ENCODE data around the gene MAD2L1BP.

MAD2L1BP gene

DNA sequence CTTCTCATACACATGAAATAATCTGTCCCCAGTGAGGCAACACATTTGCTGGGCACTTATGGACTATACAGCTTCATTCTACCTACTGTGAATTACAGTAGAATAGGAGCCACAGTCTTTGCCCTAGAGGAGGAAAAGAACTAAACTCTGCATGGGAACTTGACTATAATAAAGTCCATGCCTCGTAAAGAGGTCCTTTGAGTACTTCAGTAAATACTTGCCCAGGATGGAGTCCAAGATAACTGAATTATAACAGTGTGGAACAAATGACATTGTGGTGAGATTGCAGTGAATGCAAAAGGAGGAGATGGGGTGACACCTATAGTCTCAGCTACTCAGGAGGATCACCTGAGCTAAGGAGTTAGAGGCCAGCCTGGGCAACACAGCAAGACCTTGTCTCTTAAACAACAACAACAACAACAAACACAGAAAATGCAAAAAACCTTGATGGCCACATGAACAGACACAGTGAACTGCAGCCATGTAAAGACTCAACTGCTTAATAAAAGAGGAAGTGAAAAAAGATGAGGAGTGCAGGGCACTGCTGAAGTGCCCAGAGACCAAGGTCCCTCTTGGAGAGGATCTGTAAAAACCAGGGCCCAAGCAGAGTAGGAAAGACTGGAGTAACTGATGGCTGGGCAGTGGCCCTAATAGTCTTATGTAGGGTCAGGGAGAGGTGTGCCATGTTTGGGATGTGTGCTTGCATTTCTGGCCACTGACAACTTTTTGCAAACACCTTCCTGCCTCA, 48.2 kb downstream of the MAD2L1BP start:
- no peak for DNase-seq

DNA sequence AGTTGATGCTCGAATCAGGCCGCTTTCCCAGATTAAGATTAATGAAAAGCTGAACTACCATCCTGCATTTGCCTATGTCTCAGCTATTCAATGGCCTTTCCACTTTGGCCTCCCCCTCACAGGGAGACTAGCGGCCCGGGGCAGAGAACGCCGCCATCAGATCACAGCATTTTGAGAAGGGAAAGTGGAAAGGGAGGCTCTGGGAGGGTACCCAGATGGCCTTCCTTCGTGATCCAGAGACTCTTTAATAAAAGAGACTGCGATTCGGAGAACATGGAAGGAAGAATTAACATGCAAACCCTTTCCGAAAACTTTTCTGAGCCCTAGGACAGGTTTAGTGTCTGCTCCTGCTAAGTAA, 51.4 kb downstream of the MAD2L1BP start:
- no peak for DNase-seq

DNA sequence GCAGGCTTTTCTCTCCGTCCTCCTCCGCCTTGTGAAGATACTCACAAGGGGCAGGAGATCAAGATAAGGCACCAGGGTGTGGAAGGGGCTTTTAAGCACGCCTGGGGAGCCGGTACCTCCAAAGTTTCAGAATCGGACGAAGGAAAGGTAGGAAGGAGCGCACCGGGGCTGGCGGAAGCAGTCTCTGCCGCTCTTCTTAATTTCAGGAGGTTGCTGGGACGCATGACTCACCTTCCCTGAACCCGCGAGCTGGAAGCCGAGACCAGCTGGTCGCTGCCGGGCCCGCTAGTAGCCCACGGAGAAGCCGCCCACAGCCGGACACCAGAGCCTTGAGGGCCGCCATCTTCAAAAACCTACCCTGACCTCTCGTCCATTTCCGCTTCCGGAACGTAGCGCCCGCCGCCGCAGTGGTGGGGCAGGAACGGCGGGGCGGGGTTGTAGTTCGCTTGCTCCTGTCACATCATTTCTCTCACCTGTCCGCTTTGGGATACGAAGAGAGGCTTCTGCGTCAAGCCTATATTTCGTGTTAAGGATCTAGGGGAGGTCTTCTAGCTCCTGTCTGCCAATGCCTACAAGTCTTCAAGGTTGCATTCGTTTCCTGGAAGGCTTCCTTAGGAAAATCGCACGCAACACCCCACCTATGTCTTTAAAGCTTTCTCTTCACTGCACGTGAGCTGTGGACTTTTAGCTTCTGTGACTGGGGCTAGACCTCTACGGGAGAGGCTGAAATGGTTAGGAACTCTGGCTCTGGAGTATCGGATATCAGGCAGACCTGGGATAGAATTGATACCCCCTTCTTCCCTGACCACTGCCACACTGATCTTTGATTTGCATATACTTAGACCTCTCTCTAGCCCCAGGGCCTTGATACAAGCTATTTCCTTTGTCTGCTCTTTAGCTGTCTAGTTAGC, 52.1 kb downstream of the MAD2L1BP start, which contains the start of gene MRPS18A:
TSS of gene MRPS18A (minus strand) at position 355 of the 911 bp plus-strand sequence. CDS start at position 343, 12 bp downstream.
- peak; percentile 68 for DNase-seq

DNA sequence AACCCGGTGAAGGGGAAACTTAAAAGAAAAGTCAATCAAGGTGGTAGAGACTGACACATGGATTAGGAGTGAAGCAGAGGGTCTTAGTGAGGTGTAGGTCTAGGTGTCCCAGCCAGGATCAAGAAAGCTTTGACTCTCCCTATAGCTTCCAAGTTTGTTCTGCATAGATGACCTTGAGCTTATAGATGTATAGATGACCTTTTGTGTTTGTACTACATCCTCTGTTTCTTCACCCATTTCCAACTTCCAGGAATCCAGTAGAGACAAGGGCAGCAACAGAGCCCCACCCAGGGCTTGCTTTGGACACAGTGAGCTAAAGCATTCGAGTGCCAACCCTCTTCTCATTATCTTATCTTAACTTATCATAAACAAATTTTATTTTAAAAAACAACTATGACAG, 53.8 kb downstream of the MAD2L1BP start:
- no peak for DNase-seq
